Fibroblast of the conjunctiva (primary cell): ENCODE measurements around the gene MORC1.

Source experiments
- DNase-seq: peaks from one replicate; pipeline ENCODE4 v3.0.0-alpha.2; 2010; ENCODE audit warnings: low read depth

Gene MORC1

GRCh38 chr3:108946292-108947285 is 171.3 kb downstream of the MORC1 start:
- no peak for DNase-seq

- no peak for DNase-seq
Observed at GRCh38 chr3:108940568-108941263, 177.2 kb downstream of the MORC1 start.

- no peak for DNase-seq
Observed at GRCh38 chr3:108940166-108940565, 177.8 kb downstream of the MORC1 start.

GRCh38 chr3:108936924-108937689 is 180.8 kb downstream of the MORC1 start:
- DNase-seq: no peak

GRCh38 chr3:108931035-108931434 is 186.9 kb downstream of the MORC1 start:
- DNase-seq: no peak

GRCh38 chr3:108918866-108919265 is 199.1 kb downstream of the MORC1 start:
- no peak for DNase-seq

- DNase-seq: peak; percentile 62
Observed at GRCh38 chr3:108914774-108915641, 202.9 kb downstream of the MORC1 start.

GRCh38 chr3:108909799-108910198 is 208.1 kb downstream of the MORC1 start:
- no peak for DNase-seq
